Measurements from ENCODE around the gene IL24.
A peak's percentile ranks its signal among the peaks of the same experiment; 100 is the strongest.

GRCh38 chr1:206856674-206857464, 40.4 kb upstream of the IL24 start:
- TF ChIP-seq CTCF (conservative IDR thresholded peaks at IDR 0.05) (peak; percentile 44; the same call in 1 of the 2 replicates), EZH2 (IDR thresholded peaks at IDR 0.05; ENCODE audit: low read depth) (no peak)

Data from PC-9 (cell line).